ENCODE measurements around the gene ZNF32. TPM values are rescaled to one million over a fixed set of nuclear protein-coding genes. Genes with fewer than 3 reads are reported as not detected.

Gene ZNF32
- total and polyA plus RNA-seq, 2 of the 8 experiments (the other 6 are each of a cell fraction or from before 2014, with no cell fraction given), result 17.2 to 22.5 TPM

- no peak for TF ChIP-seq KDM1A (IDR thresholded peaks at IDR 0.05; ENCODE audit: borderline replicate concordance, low read length)
- TF ChIP-seq ATF2 (IDR thresholded peaks at IDR 0.05; ENCODE audit: low read length), result no peak
- no peak for TF ChIP-seq CHD1 (IDR thresholded peaks at IDR 0.05; ENCODE audit: low read depth, low read length)
- TF ChIP-seq RXRA (IDR thresholded peaks at IDR 0.05; ENCODE audit: insufficient read depth, low read depth, low read length), result no peak
- no peak for TF ChIP-seq JUN (IDR thresholded peaks at IDR 0.05; ENCODE audit: low read depth, low read length)
- no peak for TF ChIP-seq POLR2AphosphoS5 (IDR thresholded peaks at IDR 0.05; ENCODE audit: low read depth, low read length)
- no peak for TF ChIP-seq SIN3A (conservative IDR thresholded peaks at IDR 0.05 in 1 of 2, IDR thresholded peaks at IDR 0.05 in 1 of 2; ENCODE audit: low read depth in 1 of 2, low read length in 2 of 2)
- TF ChIP-seq SP1 (IDR thresholded peaks at IDR 0.05; ENCODE audit: low read depth, low read length), result no peak
Observed at GRCh38 chr10:43666552-43666951, 17.9 kb upstream of the ZNF32 start (continued).
